Hematopoietic multipotent progenitor cell treated with erythropoietin and hydrocortisone succinate and interleukin-3 and kit ligand, for 15 days (in vitro differentiated cells): ENCODE results near the gene VPS11.
"Not testable (repeated sequence)": the region's sequence is repeated elsewhere in the genome, so short reads cannot be mapped to it uniquely, and the experiment has no call there.

ENCODE experiments used
- DNase-seq: peaks from one replicate; pipeline ENCODE4 v3.0.0-alpha.2; 2015; ENCODE audit warnings: low spot score

The VPS11 gene

GRCh38 chr11:119103161-119103664 lies 35.6 kb downstream of the VPS11 start:
- DNase-seq: not testable (repeated sequence)

- no peak for DNase-seq
Observed at GRCh38 chr11:119103793-119104192, 36.2 kb downstream of the VPS11 start.

- DNase-seq: peak; percentile 97
Observed at GRCh38 chr11:119106564-119107537, 39.2 kb downstream of the VPS11 start, which contains the start of gene C2CD2L. C2CD2L (plus strand) TSS chr11:119107344; CDS start chr11:119107742, 398 bp downstream.

GRCh38 chr11:119107538-119108145 lies 40.0 kb downstream of the VPS11 start:
- DNase-seq: peak; percentile 20

- no peak for DNase-seq
Observed at GRCh38 chr11:119108146-119108856, 40.7 kb downstream of the VPS11 start.

GRCh38 chr11:119108857-119109221 lies 41.2 kb downstream of the VPS11 start:
- no peak for DNase-seq

- DNase-seq: no peak
Observed at GRCh38 chr11:119109843-119110242, 42.2 kb downstream of the VPS11 start.

GRCh38 chr11:119110439-119110838 lies 42.8 kb downstream of the VPS11 start:
- DNase-seq: no peak

GRCh38 chr11:119111361-119111925 lies 43.8 kb downstream of the VPS11 start:
- DNase-seq: no peak

- no peak for DNase-seq
Observed at GRCh38 chr11:119112314-119113020, 44.8 kb downstream of the VPS11 start.

GRCh38 chr11:119113716-119114115 lies 46.1 kb downstream of the VPS11 start:
- no peak for DNase-seq

- DNase-seq: no peak
Observed at GRCh38 chr11:119114351-119114750, 46.7 kb downstream of the VPS11 start.

GRCh38 chr11:119115484-119116234 lies 48.0 kb downstream of the VPS11 start:
- no peak for DNase-seq

- DNase-seq: no peak
Observed at GRCh38 chr11:119116235-119116594, 48.6 kb downstream of the VPS11 start.

GRCh38 chr11:119116601-119117000 lies 49.0 kb downstream of the VPS11 start:
- no peak for DNase-seq

- DNase-seq: no peak
Observed at GRCh38 chr11:119117004-119117706, 49.5 kb downstream of the VPS11 start.

- no peak for DNase-seq
Observed at GRCh38 chr11:119118227-119118626, 50.6 kb downstream of the VPS11 start.

- DNase-seq: no peak
Observed at GRCh38 chr11:119118946-119119345, 51.3 kb downstream of the VPS11 start.

GRCh38 chr11:119120639-119121007 lies 53.0 kb downstream of the VPS11 start:
- DNase-seq: no peak
